Measurements from ENCODE around the gene GUCY2C. TPM values are rescaled to one million over a fixed set of nuclear protein-coding genes. Genes with fewer than 3 reads are reported as not detected.

GUCY2C gene
- total RNA-seq, 4 donors from 2014 or later: 0.11 to 0.47 TPM; not detected in 2

- no peaks in the 10 kb centered on the region for H3K36me3 ChIP-seq
- no peaks in the 10 kb centered on the region for H3K27me3 ChIP-seq
- no peaks in the 10 kb centered on the region for H3K4me1 ChIP-seq
- DNase-seq (ENCODE audit: low spot score in 2 of 2): no peak
- 64% methylated on average over 4 of the region's 4 CpGs for WGBS
- TF ChIP-seq POLR2A (IDR thresholded peaks at IDR 0.05) (no peak), POLR2AphosphoS5 (IDR thresholded peaks at IDR 0.05) (no peak), CTCF (IDR thresholded peaks at IDR 0.05) (no peak), EP300 (IDR thresholded peaks at IDR 0.05) (no peak)
- no peaks in the 10 kb centered on the region for H3K9me3 ChIP-seq
- no peak overlapping the region for H3K27ac ChIP-seq
- H3K4me3 ChIP-seq: no peak overlapping the region
These were observed 42.0 kb downstream of the GUCY2C start for GRCh38 chr12:14654416-14654815.

- Histone ChIP-seq H3K4me3 (no peak overlapping the region), H3K27ac (no peak overlapping the region), H3K4me1 (no peaks in the 10 kb centered on the region), H3K9me3 (no peaks in the 10 kb centered on the region), H3K27me3 (no peaks in the 10 kb centered on the region), H3K36me3 (no peaks in the 10 kb centered on the region)
- WGBS: 83% methylated on average over 2 of the region's 2 CpGs
- DNase-seq (ENCODE audit: low spot score in 2 of 2): no peak
- no peak for TF ChIP-seq CTCF (IDR thresholded peaks at IDR 0.05)
- no peak for TF ChIP-seq EP300 (IDR thresholded peaks at IDR 0.05)
- no peak for TF ChIP-seq POLR2A (IDR thresholded peaks at IDR 0.05)
- TF ChIP-seq POLR2AphosphoS5 (IDR thresholded peaks at IDR 0.05): no peak
These were observed 43.9 kb downstream of the GUCY2C start for GRCh38 chr12:14652483-14652882.

GRCh38 chr12:14651371-14651770 is 45.0 kb downstream of the GUCY2C start:
- no peak overlapping the region for H3K4me3 ChIP-seq
- H3K9me3 ChIP-seq: no peaks in the 10 kb centered on the region
- DNase-seq (ENCODE audit: low spot score in 2 of 2): no peak
- H3K27me3 ChIP-seq: no peaks in the 10 kb centered on the region
- H3K36me3 ChIP-seq: no peaks in the 10 kb centered on the region
- no peak overlapping the region for H3K27ac ChIP-seq
- 59% methylated on average over 4 of the region's 4 CpGs for WGBS
- TF ChIP-seq EP300 (IDR thresholded peaks at IDR 0.05) (no peak), POLR2AphosphoS5 (IDR thresholded peaks at IDR 0.05) (no peak), POLR2A (IDR thresholded peaks at IDR 0.05) (no peak), CTCF (IDR thresholded peaks at IDR 0.05) (no peak)
- no peaks in the 10 kb centered on the region for H3K4me1 ChIP-seq

- Histone ChIP-seq H3K4me1 (no peaks in the 10 kb centered on the region), H3K36me3 (no peaks in the 10 kb centered on the region), H3K27me3 (no peaks in the 10 kb centered on the region), H3K27ac (no peak overlapping the region), H3K9me3 (no peaks in the 10 kb centered on the region), H3K4me3 (no peak overlapping the region)
- WGBS: 84% methylated on average over 2 of the region's 2 CpGs
- no peak for DNase-seq (ENCODE audit: low spot score in 2 of 2)
- no peak for TF ChIP-seq POLR2A (IDR thresholded peaks at IDR 0.05)
- TF ChIP-seq POLR2AphosphoS5 (IDR thresholded peaks at IDR 0.05): no peak
- TF ChIP-seq EP300 (IDR thresholded peaks at IDR 0.05): no peak
- TF ChIP-seq CTCF (IDR thresholded peaks at IDR 0.05): no peak
These were observed 45.6 kb downstream of the GUCY2C start for GRCh38 chr12:14650789-14651188.

- no peak for DNase-seq (ENCODE audit: low spot score in 2 of 2)
- no peaks in the 10 kb centered on the region for H3K9me3 ChIP-seq
These were observed 49.2 kb downstream of the GUCY2C start for GRCh38 chr12:14647028-14647750.

More at GRCh38 chr12:14647028-14647750, 49.2 kb downstream of the GUCY2C start:
- no peak overlapping the region for H3K27ac ChIP-seq
- H3K36me3 ChIP-seq: no peaks in the 10 kb centered on the region
- WGBS: 57% methylated on average over 6 of the region's 6 CpGs
- H3K4me1 ChIP-seq: no peaks in the 10 kb centered on the region
- H3K27me3 ChIP-seq: no peaks in the 10 kb centered on the region
- H3K4me3 ChIP-seq: no peak overlapping the region
- TF ChIP-seq POLR2A (IDR thresholded peaks at IDR 0.05): no peak
- TF ChIP-seq CTCF (IDR thresholded peaks at IDR 0.05): no peak
- TF ChIP-seq POLR2AphosphoS5 (IDR thresholded peaks at IDR 0.05): no peak
- no peak for TF ChIP-seq EP300 (IDR thresholded peaks at IDR 0.05)

All from suprapubic skin (tissue), 4 donors.